ENCODE measurements around the gene BACH2. TPM values are rescaled to one million over a fixed set of nuclear protein-coding genes. Genes with fewer than 3 reads are reported as not detected.
"Not testable (repeated sequence)": the region's sequence is repeated elsewhere in the genome, so short reads cannot be mapped to it uniquely, and the experiment has no call there.

BACH2 gene
- total and polyA plus RNA-seq, 2 experiments from 2014 or later: under 0.01 TPM; not detected in 1

DNA sequence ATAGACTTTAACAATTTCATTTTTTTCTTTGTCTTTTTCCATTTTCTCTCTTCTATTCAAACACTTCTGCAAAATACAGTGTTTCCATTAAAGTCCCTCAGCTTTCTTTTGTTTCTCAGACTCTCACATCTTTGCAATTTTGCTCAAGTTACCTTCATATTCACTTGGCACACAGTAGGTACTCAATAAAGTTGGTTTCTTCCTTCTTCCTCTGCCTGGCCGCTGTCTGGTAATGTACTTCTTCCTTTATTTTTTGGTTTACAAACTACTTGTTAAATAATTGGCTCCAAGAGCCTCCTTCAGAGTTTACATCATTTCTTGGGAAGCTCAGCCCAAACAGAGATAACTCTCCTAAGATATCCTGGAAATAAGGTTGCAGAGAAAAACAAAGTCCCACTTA lies 321.3 kb downstream of the BACH2 start:
- Histone ChIP-seq H3K9ac (no peak overlapping the region), H3K4me1 (ENCODE audit: insufficient read depth) (peaks cover 14% of the 10 kb centered on the region), H3K9me3 (ENCODE audit: low read depth) (no peaks in the 10 kb centered on the region), H2AFZ (no peak overlapping the region), H3K36me3 (ENCODE audit: low read depth) (no peaks in the 10 kb centered on the region), H3K27me3 (replicated peaks; ENCODE audit: insufficient read depth) (peaks cover 1% of the 10 kb centered on the region; the same call in 1 of the 2 replicates), H3K4me3 (no peak overlapping the region), H4K20me1 (ENCODE audit: insufficient read depth) (no peaks in the 10 kb centered on the region), H3K9me2 (ENCODE audit: insufficient read depth) (no peaks in the 10 kb centered on the region), H3F3A (ENCODE audit: insufficient read depth) (peaks cover 12% of the 10 kb centered on the region; the same call in 1 of the 2 replicates), H3K79me2 (ENCODE audit: insufficient read depth) (no peaks in the 10 kb centered on the region), H3K27ac (no peak overlapping the region), H3K4me2 (ENCODE audit: unreplicated experiment) (no peak overlapping the region)
- WGBS, 2 experiments (ENCODE audit: low coverage in 1 of 2, low lambda C conversion rate in 2 of 2, missing lambda C conversion rate in 2 of 2): 76 to 96% methylated on average over 1 of the region's 1 CpG
- TF ChIP-seq EZH2phosphoT487 (IDR thresholded peaks at IDR 0.05; ENCODE audit: insufficient read depth, low read depth) (no peak), EZH2 (IDR thresholded peaks at IDR 0.05; ENCODE audit: insufficient read depth, poor library complexity, severe bottlenecking) (no peak)
- DNase-seq: no peak
- in situ Hi-C loops (cut with MboI): loop anchor here (10.0 kb wide), 1 partner anchor 419 kb away; no protein-coding TSS in a partner anchor

DNA sequence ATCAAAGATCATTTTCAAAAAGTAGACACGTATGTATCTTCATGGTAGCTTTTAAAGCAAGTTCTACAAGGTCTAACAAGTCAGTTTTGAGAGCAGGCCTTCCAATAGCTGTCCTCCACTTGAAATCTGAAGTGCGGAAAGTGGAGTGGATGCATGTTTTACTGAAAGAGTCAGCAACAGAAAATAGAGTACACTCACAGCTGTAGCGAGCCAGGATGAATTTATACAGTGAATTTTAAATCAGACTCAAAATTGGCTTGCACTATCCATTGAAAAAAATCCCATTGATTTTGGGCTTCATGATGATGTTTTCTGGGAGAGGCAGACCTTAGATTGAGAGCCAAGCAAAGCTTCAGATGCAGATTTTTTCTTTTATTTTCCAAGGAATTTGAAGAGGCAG lies 321.8 kb downstream of the BACH2 start:
- Histone ChIP-seq H3K27ac (no peak overlapping the region), H3K9me2 (ENCODE audit: insufficient read depth) (no peaks in the 10 kb centered on the region), H3K9ac (no peak overlapping the region), H3K36me3 (ENCODE audit: low read depth) (no peaks in the 10 kb centered on the region), H4K20me1 (ENCODE audit: insufficient read depth) (no peaks in the 10 kb centered on the region), H2AFZ (no peak overlapping the region), H3K27me3 (replicated peaks; ENCODE audit: insufficient read depth) (peaks cover 5% of the 10 kb centered on the region; the same call in 1 of the 2 replicates), H3K79me2 (ENCODE audit: insufficient read depth) (no peaks in the 10 kb centered on the region), H3K4me1 (ENCODE audit: insufficient read depth) (peaks cover 14% of the 10 kb centered on the region), H3K9me3 (ENCODE audit: low read depth) (no peaks in the 10 kb centered on the region), H3K4me2 (ENCODE audit: unreplicated experiment) (no peak overlapping the region), H3K4me3 (no peak overlapping the region), H3F3A (ENCODE audit: insufficient read depth) (peaks cover 12% of the 10 kb centered on the region; the same call in 1 of the 2 replicates)
- no peak for DNase-seq
- WGBS, 2 experiments (ENCODE audit: low coverage in 1 of 2, low lambda C conversion rate in 2 of 2, missing lambda C conversion rate in 2 of 2): 78 to 80% methylated on average over 3 of the region's 3 CpGs
- no peak for TF ChIP-seq EZH2 (IDR thresholded peaks at IDR 0.05; ENCODE audit: insufficient read depth, poor library complexity, severe bottlenecking)
- TF ChIP-seq EZH2phosphoT487 (IDR thresholded peaks at IDR 0.05; ENCODE audit: insufficient read depth, low read depth): no peak
- in situ Hi-C loops (cut with MboI): loop anchor here (10.0 kb wide), 1 partner anchor 420 kb away; no protein-coding TSS in a partner anchor

DNA sequence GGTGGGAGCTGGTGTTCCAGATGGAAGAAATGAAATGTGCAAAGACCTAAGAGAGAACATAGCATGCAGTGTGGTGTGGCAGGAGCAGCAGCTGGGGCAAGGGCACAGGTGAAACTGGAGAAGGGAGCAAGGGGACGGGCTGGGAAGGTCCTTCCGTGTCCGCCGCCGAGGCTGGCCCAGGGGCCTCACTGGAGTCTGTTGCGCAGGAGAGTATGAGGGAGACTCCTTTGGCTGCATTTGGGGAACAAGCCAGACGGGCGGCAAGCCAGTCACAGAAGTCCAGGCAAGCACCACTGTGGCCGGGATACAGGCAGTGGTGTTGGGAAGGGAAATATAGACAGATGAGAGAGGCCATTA lies 324.6 kb downstream of the BACH2 start:
- in situ Hi-C loops (cut with MboI): loop anchor here (10.0 kb wide), 1 partner anchor 423 kb away; no protein-coding TSS in a partner anchor
- H4K20me1 ChIP-seq (ENCODE audit: insufficient read depth): no peaks in the 10 kb centered on the region
- no peaks in the 10 kb centered on the region for H3K4me1 ChIP-seq (ENCODE audit: insufficient read depth)
- H3K9ac ChIP-seq: no peak overlapping the region
- 97 to 100% methylated on average over 9 of the region's 9 CpGs for WGBS, 2 experiments (ENCODE audit: low coverage in 1 of 2, low lambda C conversion rate in 2 of 2, missing lambda C conversion rate in 2 of 2)
- no peak overlapping the region for H3K4me2 ChIP-seq (ENCODE audit: unreplicated experiment)
- H3K27me3 ChIP-seq (replicated peaks; ENCODE audit: insufficient read depth): peaks cover 10% of the 10 kb centered on the region
- H2AFZ ChIP-seq: no peak overlapping the region
- no peak for DNase-seq
- no peak overlapping the region for H3K27ac ChIP-seq
- H3K9me2 ChIP-seq (ENCODE audit: insufficient read depth): no peaks in the 10 kb centered on the region
- H3K9me3 ChIP-seq (ENCODE audit: low read depth): no peaks in the 10 kb centered on the region
- no peaks in the 10 kb centered on the region for H3K79me2 ChIP-seq (ENCODE audit: insufficient read depth)
- H3K36me3 ChIP-seq (ENCODE audit: low read depth): no peaks in the 10 kb centered on the region
- TF ChIP-seq EZH2 (IDR thresholded peaks at IDR 0.05; ENCODE audit: insufficient read depth, poor library complexity, severe bottlenecking) (no peak), EZH2phosphoT487 (IDR thresholded peaks at IDR 0.05; ENCODE audit: insufficient read depth, low read depth) (no peak)
- H3F3A ChIP-seq (ENCODE audit: insufficient read depth): no peaks in the 10 kb centered on the region
- H3K4me3 ChIP-seq: no peak overlapping the region

DNA sequence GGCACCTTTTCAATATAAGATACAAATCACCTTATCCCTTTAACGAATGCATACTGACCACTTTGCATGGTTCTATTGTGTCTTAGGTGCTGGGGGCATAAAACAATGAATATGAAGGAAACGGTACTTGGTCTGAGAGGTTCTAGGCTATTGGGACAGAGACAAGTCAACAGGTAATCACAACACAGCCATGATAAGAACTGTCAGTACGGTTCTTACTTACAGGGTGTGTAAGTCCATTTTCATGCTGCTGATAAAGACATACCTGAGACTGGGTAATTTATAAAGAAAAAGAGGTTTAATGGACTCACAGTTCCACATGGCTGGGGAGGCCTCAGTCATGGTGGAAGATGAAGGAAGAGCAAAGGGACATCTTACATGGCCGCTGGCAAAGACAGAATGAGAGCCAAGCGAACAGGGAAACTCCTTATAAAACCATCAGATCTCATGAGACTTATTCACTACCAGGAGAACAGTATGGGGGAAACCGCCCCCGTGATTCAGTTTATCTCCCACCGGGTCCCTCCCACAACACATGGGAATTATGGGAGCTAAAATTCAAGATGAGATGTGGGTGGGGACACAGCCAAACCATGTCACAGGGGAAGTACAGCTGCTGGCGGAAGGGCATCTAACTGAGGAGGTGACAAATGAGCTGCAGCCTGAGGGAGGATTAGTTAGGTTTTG lies 325.2 kb downstream of the BACH2 start:
- not testable (repeated sequence) for H3F3A ChIP-seq (ENCODE audit: insufficient read depth); DNase-seq; H3K79me2 ChIP-seq (ENCODE audit: insufficient read depth); H3K9ac ChIP-seq; H2AFZ ChIP-seq; H3K9me2 ChIP-seq (ENCODE audit: insufficient read depth); H3K9me3 ChIP-seq (ENCODE audit: low read depth); H3K27ac ChIP-seq; H3K4me1 ChIP-seq (ENCODE audit: insufficient read depth); H3K36me3 ChIP-seq (ENCODE audit: low read depth); H3K4me3 ChIP-seq; H3K4me2 ChIP-seq (ENCODE audit: unreplicated experiment); H4K20me1 ChIP-seq (ENCODE audit: insufficient read depth)
- peaks cover 10% of the 10 kb centered on the region for H3K27me3 ChIP-seq (replicated peaks; ENCODE audit: insufficient read depth)
- 89 to 90% methylated on average over 9 of the region's 9 CpGs for WGBS, 2 experiments (ENCODE audit: low coverage in 1 of 2, low lambda C conversion rate in 2 of 2, missing lambda C conversion rate in 2 of 2)
- in situ Hi-C loops (cut with MboI): loop anchor here (10.0 kb wide), 1 partner anchor 423 kb away; no protein-coding TSS in a partner anchor

Measured in GM23248 (cell line).